HL-60 (cell line): Measurements from ENCODE around the gene KLHL36.

Experiments used
- DNase-seq, 2 experiments: peaks; one replicate each; pipeline ENCODE4 v3.0.0-alpha.2; 2010 to 2020; ENCODE audit warnings: low read depth in 1 of 2, low spot score in 1 of 2
- H3K27ac ChIP-seq: fragments of 250-450 bp; sonication (Bioruptor Pico); replicated peaks from 2 replicates; pipeline ENCODE4 v1.5.1; 2020; ENCODE audit warnings: mild to moderate bottlenecking, moderate library complexity
- H3K27me3 ChIP-seq: fragments of 250-450 bp; sonication (Bioruptor Pico); 2 replicates; pipeline ENCODE4 v1.5.1; 2021; ENCODE audit warnings: mild to moderate bottlenecking, moderate library complexity; ENCODE audit not compliant: insufficient read depth, poor library complexity, severe bottlenecking
- H3K4me3 ChIP-seq: replicated peaks from 2 replicates; pipeline ENCODE4 v1.5.1; 2011; ENCODE audit warnings: mild to moderate bottlenecking, control low read depth, low read length; ENCODE audit not compliant: insufficient read depth
- GABPA ChIP-seq: IDR thresholded peaks from 2 replicates; pipeline ENCODE4 v1.6.1; 2012; ENCODE audit warnings: low read depth
- POLR2AphosphoS5 ChIP-seq: IDR thresholded peaks from 2 replicates; pipeline ENCODE4 v1.6.1; 2012; ENCODE audit warnings: low read depth
- REST ChIP-seq: IDR thresholded peaks from 2 replicates; pipeline ENCODE4 v1.6.1; 2012; ENCODE audit warnings: low read depth; ENCODE audit not compliant: insufficient replicate concordance
- SPI1 ChIP-seq: IDR thresholded peaks from 2 replicates; pipeline ENCODE4 v1.6.1; 2012; ENCODE audit warnings: low read depth, mild to moderate bottlenecking, borderline replicate concordance
- TF ChIP-seq, protein P1 (sequence below): IDR thresholded peaks from one replicate; pipeline ENCODE4 v1.5.1; 2011; ENCODE audit warnings: low read length, control low read depth, inconsistent platforms; ENCODE audit not compliant: insufficient read depth

The KLHL36 gene

GRCh38 chr16:84614073-84614459 lies 34.2 kb upstream of the KLHL36 start:
- TF ChIP-seq POLR2AphosphoS5 (no peak), REST (no peak), SPI1 (no peak), GABPA (no peak)
- TF ChIP-seq, protein P1, sequence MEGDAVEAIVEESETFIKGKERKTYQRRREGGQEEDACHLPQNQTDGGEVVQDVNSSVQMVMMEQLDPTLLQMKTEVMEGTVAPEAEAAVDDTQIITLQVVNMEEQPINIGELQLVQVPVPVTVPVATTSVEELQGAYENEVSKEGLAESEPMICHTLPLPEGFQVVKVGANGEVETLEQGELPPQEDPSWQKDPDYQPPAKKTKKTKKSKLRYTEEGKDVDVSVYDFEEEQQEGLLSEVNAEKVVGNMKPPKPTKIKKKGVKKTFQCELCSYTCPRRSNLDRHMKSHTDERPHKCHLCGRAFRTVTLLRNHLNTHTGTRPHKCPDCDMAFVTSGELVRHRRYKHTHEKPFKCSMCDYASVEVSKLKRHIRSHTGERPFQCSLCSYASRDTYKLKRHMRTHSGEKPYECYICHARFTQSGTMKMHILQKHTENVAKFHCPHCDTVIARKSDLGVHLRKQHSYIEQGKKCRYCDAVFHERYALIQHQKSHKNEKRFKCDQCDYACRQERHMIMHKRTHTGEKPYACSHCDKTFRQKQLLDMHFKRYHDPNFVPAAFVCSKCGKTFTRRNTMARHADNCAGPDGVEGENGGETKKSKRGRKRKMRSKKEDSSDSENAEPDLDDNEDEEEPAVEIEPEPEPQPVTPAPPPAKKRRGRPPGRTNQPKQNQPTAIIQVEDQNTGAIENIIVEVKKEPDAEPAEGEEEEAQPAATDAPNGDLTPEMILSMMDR: no peak
- Histone ChIP-seq H3K4me3 (no peak overlapping the region), H3K27ac (no peak overlapping the region), H3K27me3 (no peaks in the 10 kb centered on the region)
- DNase-seq: peak in 1 of 2 experiments; percentile 20

DNA sequence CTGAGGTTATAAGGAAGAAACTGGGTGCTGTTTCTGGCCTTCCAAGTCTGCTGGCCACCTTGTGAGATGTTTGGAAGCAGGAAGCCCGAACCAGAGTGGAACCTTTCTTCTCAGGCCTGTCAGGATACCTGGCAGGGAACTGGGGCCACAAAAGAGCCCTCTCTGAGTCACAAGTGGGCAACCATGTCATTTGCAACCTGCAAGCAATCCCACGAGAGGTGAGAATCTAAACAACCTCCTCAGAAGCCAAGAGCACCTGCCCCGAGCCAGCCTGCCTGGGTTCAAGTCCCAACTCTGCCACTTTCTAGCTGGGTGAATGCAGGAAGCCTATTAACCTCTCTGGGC lies 33.7 kb upstream of the KLHL36 start:
- DNase-seq: peak in 1 of 2 experiments; percentile 18
- H3K4me3 ChIP-seq: no peak overlapping the region
- no peak overlapping the region for H3K27ac ChIP-seq
- H3K27me3 ChIP-seq: no peaks in the 10 kb centered on the region
- TF ChIP-seq SPI1: no peak
- 0 out of 2 replicates have a peak, but pooled peaks have one; percentile 68 for TF ChIP-seq POLR2AphosphoS5
- no peak for TF ChIP-seq GABPA

DNA sequence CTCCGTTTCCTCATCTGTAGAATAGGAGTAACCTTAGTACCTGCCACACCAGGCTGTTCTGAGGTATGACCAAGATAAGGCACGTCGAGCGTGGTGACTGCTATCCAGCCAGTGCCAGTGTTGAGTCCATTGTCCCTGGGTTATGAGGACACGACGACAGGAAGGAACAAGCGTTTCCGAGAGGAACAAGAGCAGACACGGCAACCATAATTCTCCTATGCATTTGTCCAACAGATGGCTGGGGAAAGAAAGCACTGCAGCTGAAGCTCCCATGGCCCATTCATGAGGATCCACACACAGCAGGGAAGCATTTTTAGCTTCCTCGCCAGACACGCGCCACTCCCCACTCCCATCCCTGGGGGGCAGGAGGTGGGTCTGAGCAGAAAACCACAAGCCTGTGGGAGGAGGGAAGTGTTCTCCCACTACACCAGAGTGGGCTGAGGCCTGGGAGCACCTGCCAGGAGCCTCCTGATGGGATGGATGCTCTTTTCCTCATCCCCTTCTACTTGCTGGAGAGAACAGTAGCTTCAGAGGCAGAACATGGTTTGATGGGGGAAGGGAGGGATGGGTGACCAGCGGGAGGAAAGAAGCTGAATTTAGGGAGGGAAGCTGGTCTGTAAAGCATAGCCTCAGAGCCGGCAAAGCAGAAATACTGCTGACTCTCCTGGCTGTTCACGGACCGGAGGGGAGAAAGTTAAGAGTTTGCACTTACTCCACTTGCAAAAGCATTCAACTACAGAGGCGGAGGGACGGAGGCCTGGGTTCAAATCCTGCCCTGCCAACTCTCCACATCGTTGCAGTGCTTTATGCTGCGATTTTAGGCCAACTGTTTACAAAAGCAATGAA lies 33.1 kb upstream of the KLHL36 start:
- H3K4me3 ChIP-seq: peak overlapping the region; percentile 90
- no peaks in the 10 kb centered on the region for H3K27me3 ChIP-seq
- peak; percentile 27 to 35 for DNase-seq
- peak overlapping the region; percentile 79 for H3K27ac ChIP-seq
- TF ChIP-seq, protein P1: no peak
- TF ChIP-seq GABPA (no peak), REST (no peak), POLR2AphosphoS5 (no peak; the same call in none of the 2 replicates), SPI1 (no peak)

DNA sequence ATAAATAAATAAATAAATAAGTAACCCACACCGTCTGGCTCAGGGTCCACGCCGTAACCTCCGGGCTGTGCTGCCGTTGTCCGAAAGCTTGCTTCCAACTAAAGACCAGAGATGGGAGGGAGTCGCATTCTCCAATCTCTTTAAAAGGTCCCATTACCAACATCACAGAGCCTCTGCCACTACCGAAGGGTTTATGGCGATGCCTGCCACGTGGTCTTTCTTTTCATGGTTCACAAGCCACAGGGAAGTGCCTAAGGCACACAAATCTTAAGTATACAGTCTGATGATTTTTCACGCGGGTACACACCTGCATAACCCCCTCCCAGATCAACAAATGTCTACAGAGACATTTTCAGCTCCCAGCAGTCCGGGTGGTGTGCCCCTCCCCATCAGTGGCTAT lies 31.8 kb upstream of the KLHL36 start:
- TF ChIP-seq SPI1: peak; percentile 2; the same call in 1 of the 2 replicates
- TF ChIP-seq REST: no peak
- TF ChIP-seq POLR2AphosphoS5: no peak
- Histone ChIP-seq H3K27me3 (no peaks in the 10 kb centered on the region), H3K27ac (peak overlapping the region; percentile 79), H3K4me3 (peak overlapping the region; percentile 90)
- DNase-seq: peak; percentile 32 to 38
